Stimulated activated CD8-positive, alpha-beta memory T cell treated with anti-CD3 and anti-CD28 coated beads, Interleukin-4, amount 100 ng/mL, for 4 hours (primary cell): ENCODE measurements around the gene CDCP1.

Experiments
- DNase-seq, 2 donors: peaks; one replicate each; pipeline ENCODE4 v3.0.0-alpha.2; 2020; ENCODE audit warnings: low read depth in 2 of 2, low spot score in 1 of 2

CDCP1 gene

GRCh38 chr3:45137656-45138181 is 8.5 kb downstream of the CDCP1 start:
- no peak for DNase-seq

- DNase-seq: no peak
Measured at GRCh38 chr3:45135959-45136358, 10.2 kb downstream of the CDCP1 start.

- DNase-seq: no peak
Measured at GRCh38 chr3:45134758-45135521, 11.2 kb downstream of the CDCP1 start.

- no peak for DNase-seq
Measured at GRCh38 chr3:45132568-45133211, 13.5 kb downstream of the CDCP1 start.

- no peak for DNase-seq
Measured at GRCh38 chr3:45131201-45131600, 15.0 kb downstream of the CDCP1 start.

GRCh38 chr3:45130476-45130875 is 15.7 kb downstream of the CDCP1 start:
- no peak for DNase-seq

GRCh38 chr3:45128950-45129349 is 17.2 kb downstream of the CDCP1 start:
- DNase-seq: no peak

GRCh38 chr3:45127130-45127822 is 18.9 kb downstream of the CDCP1 start:
- no peak for DNase-seq

GRCh38 chr3:45126730-45127129 is 19.4 kb downstream of the CDCP1 start:
- DNase-seq: no peak

- no peak for DNase-seq
Measured at GRCh38 chr3:45125550-45126026, 20.6 kb downstream of the CDCP1 start.

GRCh38 chr3:45124956-45125355 is 21.2 kb downstream of the CDCP1 start:
- DNase-seq: no peak

GRCh38 chr3:45124352-45124751 is 21.8 kb downstream of the CDCP1 start:
- DNase-seq: no peak

GRCh38 chr3:45123581-45124269 is 22.5 kb downstream of the CDCP1 start:
- no peak for DNase-seq

- no peak for DNase-seq
Measured at GRCh38 chr3:45123030-45123429, 23.1 kb downstream of the CDCP1 start.

GRCh38 chr3:45120359-45121158 is 25.6 kb downstream of the CDCP1 start:
- DNase-seq: no peak

GRCh38 chr3:45119824-45120358 is 26.3 kb downstream of the CDCP1 start:
- no peak for DNase-seq

GRCh38 chr3:45119376-45119775 is 26.8 kb downstream of the CDCP1 start:
- DNase-seq: no peak

- DNase-seq: no peak
Measured at GRCh38 chr3:45118615-45119071, 27.5 kb downstream of the CDCP1 start.

- DNase-seq: no peak
Measured at GRCh38 chr3:45116350-45116749, 29.8 kb downstream of the CDCP1 start.

- DNase-seq: no peak
Measured at GRCh38 chr3:45113625-45114050, 32.5 kb downstream of the CDCP1 start.
